LNCAP (cell line): ENCODE results near the gene ETS1.

Source experiments
- TF ChIP-seq, protein P1 (sequence below): fragments of 450-650 bp; IDR thresholded peaks from 2 replicates; pipeline ENCODE4 v1.5.1; 2017; ENCODE audit warnings: mild to moderate bottlenecking

ETS1 gene

DNA sequence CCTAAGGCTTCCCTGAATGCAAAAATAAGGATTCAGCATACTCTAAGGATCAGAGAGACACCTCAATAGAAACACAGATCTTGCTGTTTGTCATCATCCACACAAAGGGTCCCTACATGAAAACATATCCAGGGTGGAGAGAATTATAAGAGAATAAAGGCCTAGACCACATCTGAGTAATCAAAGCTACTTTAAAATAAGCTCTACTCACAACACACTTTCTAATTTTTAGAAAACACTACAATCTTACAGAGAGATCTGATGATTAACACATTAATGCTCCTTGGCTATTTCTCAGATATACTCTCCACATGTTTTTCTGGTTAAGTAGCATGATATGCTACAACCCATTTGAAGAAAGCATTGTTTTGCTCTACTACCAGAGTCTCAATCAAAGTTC is 108.2 kb downstream of the ETS1 start:
- TF ChIP-seq, protein P1, sequence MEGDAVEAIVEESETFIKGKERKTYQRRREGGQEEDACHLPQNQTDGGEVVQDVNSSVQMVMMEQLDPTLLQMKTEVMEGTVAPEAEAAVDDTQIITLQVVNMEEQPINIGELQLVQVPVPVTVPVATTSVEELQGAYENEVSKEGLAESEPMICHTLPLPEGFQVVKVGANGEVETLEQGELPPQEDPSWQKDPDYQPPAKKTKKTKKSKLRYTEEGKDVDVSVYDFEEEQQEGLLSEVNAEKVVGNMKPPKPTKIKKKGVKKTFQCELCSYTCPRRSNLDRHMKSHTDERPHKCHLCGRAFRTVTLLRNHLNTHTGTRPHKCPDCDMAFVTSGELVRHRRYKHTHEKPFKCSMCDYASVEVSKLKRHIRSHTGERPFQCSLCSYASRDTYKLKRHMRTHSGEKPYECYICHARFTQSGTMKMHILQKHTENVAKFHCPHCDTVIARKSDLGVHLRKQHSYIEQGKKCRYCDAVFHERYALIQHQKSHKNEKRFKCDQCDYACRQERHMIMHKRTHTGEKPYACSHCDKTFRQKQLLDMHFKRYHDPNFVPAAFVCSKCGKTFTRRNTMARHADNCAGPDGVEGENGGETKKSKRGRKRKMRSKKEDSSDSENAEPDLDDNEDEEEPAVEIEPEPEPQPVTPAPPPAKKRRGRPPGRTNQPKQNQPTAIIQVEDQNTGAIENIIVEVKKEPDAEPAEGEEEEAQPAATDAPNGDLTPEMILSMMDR = no peak

DNA sequence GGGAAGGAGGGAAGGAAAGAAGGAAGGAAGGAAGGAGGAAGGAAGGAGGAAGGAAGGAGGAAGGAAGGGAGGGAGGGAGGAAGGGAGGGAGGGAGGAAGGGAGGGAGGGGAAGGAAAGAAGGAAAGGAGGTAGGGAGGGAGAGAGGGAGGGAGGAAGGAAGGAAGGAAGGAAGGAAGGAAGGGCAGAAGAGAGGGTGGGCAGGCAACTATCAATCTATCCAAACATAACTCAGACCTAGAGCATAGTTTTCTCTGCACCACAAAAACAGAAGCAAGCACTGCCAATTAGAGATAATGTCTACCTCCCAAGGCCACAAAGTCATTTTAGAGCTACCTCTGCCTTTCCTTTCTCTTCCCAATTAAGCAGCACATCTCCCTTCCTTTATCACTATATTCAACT is 109.1 kb downstream of the ETS1 start:
- TF ChIP-seq, protein P1 = no peak

DNA sequence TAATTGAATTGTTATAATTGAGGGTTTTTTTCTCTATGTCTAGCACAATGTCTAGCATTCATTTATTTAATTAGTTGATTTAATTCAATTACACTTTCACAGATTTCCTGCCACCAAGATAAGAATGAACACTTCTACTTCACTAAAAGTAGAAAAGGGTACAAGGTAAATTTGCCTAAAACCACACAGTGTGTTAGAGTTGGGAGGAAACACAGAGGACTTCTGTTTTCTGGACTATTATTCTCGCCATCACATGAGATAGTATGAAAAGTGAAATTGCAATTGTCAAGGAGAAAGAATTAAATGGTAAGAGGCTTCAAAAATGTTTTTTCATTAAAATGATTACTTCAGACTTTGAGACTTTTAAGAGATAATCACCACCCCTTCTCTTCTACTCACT is 109.5 kb downstream of the ETS1 start:
- TF ChIP-seq, protein P1 = no peak

DNA sequence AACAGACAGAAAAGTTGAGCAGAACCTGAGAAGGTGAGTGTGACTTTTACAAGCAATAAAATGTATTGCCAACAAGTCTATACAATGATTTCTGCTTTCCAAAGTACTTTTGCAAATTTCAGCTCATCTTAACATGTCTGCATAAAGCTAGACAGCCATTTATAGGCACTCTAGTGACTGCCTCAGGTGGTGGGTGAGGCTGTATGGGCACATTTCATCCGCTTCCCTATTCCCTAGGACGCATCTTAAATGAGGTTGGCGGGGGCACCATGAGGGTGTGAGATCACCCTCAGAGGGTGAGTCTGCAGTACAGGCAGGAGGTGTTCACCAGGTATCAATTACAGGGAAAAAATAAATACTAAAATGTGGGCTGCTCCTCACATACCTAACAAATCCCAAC is 110.1 kb downstream of the ETS1 start:
- TF ChIP-seq, protein P1 = no peak

DNA sequence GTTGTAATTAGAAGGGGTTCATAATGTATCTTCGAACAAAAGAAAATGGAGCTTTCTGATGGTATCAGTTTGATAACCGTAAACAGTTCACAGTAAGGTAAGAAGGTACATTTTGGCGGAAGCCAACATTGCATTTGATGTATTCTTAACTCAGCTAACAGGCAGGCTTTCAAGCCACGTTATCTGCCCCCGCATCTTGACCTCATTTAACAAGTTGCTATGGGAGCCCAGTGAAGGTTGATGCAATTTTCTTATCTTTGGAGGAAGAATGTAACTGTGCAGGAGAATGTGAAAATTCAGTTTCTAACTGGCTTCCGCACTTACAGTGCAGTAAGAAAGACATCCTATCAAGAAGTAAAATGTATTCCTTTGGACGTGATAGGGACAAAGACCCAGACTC is 110.6 kb downstream of the ETS1 start:
- TF ChIP-seq, protein P1 = no peak

DNA sequence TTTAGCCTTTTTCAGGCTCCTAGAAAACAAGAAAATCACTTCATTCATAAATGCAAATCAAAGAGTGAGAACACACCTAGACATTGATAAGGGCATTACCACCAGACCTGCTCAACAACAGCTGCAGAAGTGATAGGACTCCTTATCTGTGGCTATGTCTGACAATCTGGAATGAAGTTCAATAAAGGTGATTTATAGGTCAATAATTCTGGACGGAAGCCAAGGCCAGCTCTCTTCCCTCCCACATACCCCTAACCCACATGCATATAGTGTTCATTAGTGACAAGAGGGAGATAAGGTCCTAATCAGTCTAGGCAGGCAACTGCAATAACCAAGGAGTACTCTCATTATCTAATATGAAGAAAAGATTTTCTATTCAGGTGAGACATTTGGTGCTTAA is 111.3 kb downstream of the ETS1 start:
- TF ChIP-seq, protein P1 = no peak

DNA sequence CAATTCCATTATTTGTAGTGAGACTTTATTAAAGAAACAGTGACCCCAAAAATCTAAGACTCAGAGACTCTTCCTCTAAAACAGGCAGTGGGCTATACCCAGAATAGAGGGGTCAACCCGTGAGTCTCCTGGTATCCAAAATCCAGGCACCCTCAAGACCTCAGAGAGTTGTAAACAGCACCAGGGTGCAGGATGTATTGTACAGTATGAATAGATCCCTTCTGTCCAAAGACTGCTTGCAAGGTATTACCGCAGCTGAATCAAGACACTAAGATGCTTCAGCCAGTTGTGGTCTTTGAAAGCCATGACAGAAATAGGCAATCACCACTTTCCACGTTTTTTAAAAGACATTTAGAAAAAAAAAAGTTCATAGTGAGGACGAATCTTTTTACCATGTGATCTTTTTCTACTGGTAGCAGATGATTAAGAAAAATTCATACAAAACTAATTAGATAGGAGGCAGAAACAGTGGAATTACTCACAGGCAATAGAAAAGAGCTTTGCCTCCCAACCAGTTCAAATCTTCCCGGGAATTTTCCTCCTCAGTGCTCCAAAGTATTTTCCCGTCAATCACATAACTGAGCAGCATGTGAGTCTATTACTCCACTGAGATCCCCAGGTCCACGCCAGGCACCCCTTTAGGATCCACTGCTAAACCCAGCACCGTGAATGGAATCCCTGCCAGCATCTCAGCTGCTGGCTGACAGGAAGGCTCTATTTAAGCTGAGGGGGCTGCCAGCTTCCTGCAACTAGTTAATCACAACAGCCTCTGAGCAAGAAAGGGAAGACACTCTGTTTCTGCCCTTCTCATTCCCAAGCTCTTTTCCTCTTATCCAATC is 113.1 kb downstream of the ETS1 start:
- TF ChIP-seq, protein P1 = no peak
